H1 (cell line): Measurements from ENCODE around the gene ALKBH3. TPM values are rescaled to one million over a fixed set of nuclear protein-coding genes. Genes with fewer than 3 reads are reported as not detected.

Experiments
- CTCF ChIA-PET: fragments of 300-600 bp; sonication (Branson Sonifier 250); formaldehyde crosslinking; loops from one replicate; lab custom pipeline; 2021; ENCODE audit not compliant: partially characterized antibody; lab: Charles Lee
- POLR2A ChIA-PET: fragments of 300-600 bp; sonication (Branson Sonifier 250); formaldehyde crosslinking; loops from one replicate; lab custom pipeline; 2021; ENCODE audit warnings: inconsistent platforms; ENCODE audit not compliant: partially characterized antibody; lab: Charles Lee
- DNase-seq, 2 experiments: peaks; one replicate each; pipeline versions ENCODE4 v3.0.0 to v3.0.0-alpha.2; 2010 to 2022; ENCODE audit warnings: low spot score in 2 of 2, low read depth in 1 of 2, mixed read lengths in 1 of 2
- FAIRE-seq: peaks from 2 replicates; lab custom pipeline; 2011; peaks lifted over from hg19 to GRCh38; lab: Jason Lieb, UNC
- H2AFZ ChIP-seq: 2 replicates; pipeline ENCODE4 v1.8.1; 2012; ENCODE audit warnings: low read length, inconsistent platforms
- H2AK5ac ChIP-seq: 2 replicates; pipeline ENCODE4 v1.6.1; 2013; ENCODE audit warnings: low read depth, low read length
- H2BK120ac ChIP-seq: replicated peaks from 2 replicates; pipeline ENCODE3; 2013; ENCODE audit warnings: low read depth, low read length, inconsistent platforms
- H2BK12ac ChIP-seq: 2 replicates; pipeline ENCODE4 v1.6.1; 2013; ENCODE audit warnings: low read depth, low read length
- H2BK15ac ChIP-seq: 2 replicates; pipeline ENCODE4 v1.6.1; 2013; ENCODE audit warnings: low read length
- H2BK20ac ChIP-seq: 2 replicates; pipeline ENCODE4 v1.6.1; 2013; ENCODE audit warnings: low read length
- H2BK5ac ChIP-seq: 2 replicates; pipeline ENCODE4 v1.6.1; 2013; ENCODE audit warnings: low read depth, low read length
- H3K14ac ChIP-seq: 2 replicates; pipeline ENCODE4 v1.6.1; 2013; ENCODE audit warnings: inconsistent platforms; ENCODE audit not compliant: insufficient read length
- H3K18ac ChIP-seq: 2 replicates; pipeline ENCODE4 v1.6.1; 2013; ENCODE audit warnings: low read length; ENCODE audit errors: extremely low read depth
- H3K23ac ChIP-seq: 2 replicates; pipeline ENCODE4 v1.6.1; 2013; ENCODE audit warnings: inconsistent platforms; ENCODE audit not compliant: insufficient read length
- H3K23me2 ChIP-seq: 2 replicates; pipeline ENCODE4 v1.6.1; 2013; ENCODE audit warnings: low read depth, low read length
- H3K27ac ChIP-seq: 2 replicates; pipeline ENCODE4 v1.6.1; 2011; ENCODE audit warnings: low read depth, low read length, inconsistent platforms
- H3K27me3 ChIP-seq, 4 experiments: replicated peaks in 1 of 4; 1 replicate in 1 of 4; 2 replicates in 3 of 4; pipeline versions ENCODE4 v1.6.1 to v1.8.1; 2011 to 2013; ENCODE audit warnings: low read length in 3 of 4, mild to moderate bottlenecking in 3 of 4, inconsistent platforms in 2 of 4, mixed read lengths in 2 of 4, moderate library complexity in 1 of 4; ENCODE audit not compliant: control insufficient read depth in 3 of 4, insufficient read depth in 3 of 4; ENCODE audit errors: extremely low read depth in 1 of 4
- H3K36me3 ChIP-seq, 4 experiments: 2 replicates each; pipeline versions ENCODE4 v1.6.1 to v1.8.1; 2011 to 2013; ENCODE audit warnings: mild to moderate bottlenecking in 4 of 4, low read length in 3 of 4, moderate library complexity in 2 of 4, control low read depth in 1 of 4, inconsistent platforms in 1 of 4; ENCODE audit not compliant: insufficient read depth in 4 of 4, control insufficient read depth in 2 of 4
- H3K4ac ChIP-seq: replicated peaks from 2 replicates; pipeline ENCODE3; 2013; ENCODE audit warnings: low read length, low read depth, mixed read lengths, inconsistent platforms; ENCODE audit not compliant: insufficient read length
- H3K4me1 ChIP-seq, 4 experiments: replicated peaks in 1 of 4; 1 replicate in 1 of 4; 2 replicates in 3 of 4; pipeline versions ENCODE4 v1.6.1 to v1.8.1; 2011 to 2013; ENCODE audit warnings: low read length in 3 of 4, inconsistent platforms in 2 of 4, mixed read lengths in 1 of 4; ENCODE audit not compliant: insufficient read depth in 4 of 4, control insufficient read depth in 3 of 4
- H3K4me2 ChIP-seq, 2 experiments: 2 replicates each; pipeline versions ENCODE4 v1.6.1 to v1.8.1; 2011 to 2013; ENCODE audit warnings: low read depth in 2 of 2, low read length in 2 of 2, control low read depth in 1 of 2, inconsistent platforms in 1 of 2, mild to moderate bottlenecking in 1 of 2; ENCODE audit not compliant: insufficient read depth in 1 of 2
- H3K4me3 ChIP-seq, 4 experiments: fragments of 200-600, 300-600 bp in 1 of 4; sonication (generic), shearing (Covaris generic), sonication (Bioruptor Twin) in 1 of 4; 2 replicates each; pipeline versions ENCODE4 v1.5.1 to v1.8.1; 2011 to 2016; ENCODE audit warnings: low read length in 4 of 4, low read depth in 3 of 4, control low read depth in 2 of 4, inconsistent platforms in 2 of 4, mild to moderate bottlenecking in 2 of 4, mixed read lengths in 1 of 4, moderate library complexity in 1 of 4; ENCODE audit not compliant: insufficient read depth in 2 of 4; ENCODE audit errors: extremely low read depth in 1 of 4
- H3K56ac ChIP-seq: replicated peaks from 2 replicates; pipeline ENCODE3; 2013; ENCODE audit warnings: low read depth, mild to moderate bottlenecking, mixed read lengths, low read length, inconsistent platforms; ENCODE audit not compliant: insufficient read length
- H3K79me1 ChIP-seq: 2 replicates; pipeline ENCODE4 v1.6.1; 2013; ENCODE audit warnings: low read depth, low read length, control low read depth
- H3K79me2 ChIP-seq, 2 experiments: 2 replicates each; pipeline versions ENCODE4 v1.6.1 to v1.8.1; 2012 to 2013; ENCODE audit warnings: low read length in 2 of 2, mild to moderate bottlenecking in 2 of 2, inconsistent platforms in 1 of 2; ENCODE audit not compliant: insufficient read depth in 2 of 2, control insufficient read depth in 1 of 2
- H3K9ac ChIP-seq, 4 experiments: replicated peaks in 1 of 4; 1 replicate in 1 of 4; 2 replicates in 3 of 4; pipeline versions ENCODE4 v1.6.1 to v1.8.1; 2011 to 2013; ENCODE audit warnings: low read depth in 3 of 4, low read length in 3 of 4, control low read depth in 2 of 4, mild to moderate bottlenecking in 2 of 4, moderate library complexity in 2 of 4, inconsistent platforms in 1 of 4; ENCODE audit errors: extremely low read depth in 1 of 4
- H3K9me3 ChIP-seq, 2 experiments: 2 replicates each; pipeline versions ENCODE4 v1.6.1 to v1.8.1; 2012 to 2013; ENCODE audit warnings: mild to moderate bottlenecking in 2 of 2, moderate library complexity in 2 of 2, control low read depth in 1 of 2, inconsistent platforms in 1 of 2, low read depth in 1 of 2, low read length in 1 of 2, mixed read lengths in 1 of 2; ENCODE audit not compliant: insufficient read depth in 2 of 2
- H4K20me1 ChIP-seq, 2 experiments: replicated peaks in 1 of 2; 2 replicates each; pipeline versions ENCODE3 to v1.8.1; 2011 to 2013; ENCODE audit warnings: inconsistent platforms in 2 of 2, low read length in 2 of 2, mild to moderate bottlenecking in 1 of 2; ENCODE audit not compliant: insufficient read depth in 2 of 2, control insufficient read depth in 1 of 2
- H4K5ac ChIP-seq: 2 replicates; pipeline ENCODE4 v1.6.1; 2013; ENCODE audit warnings: low read length, low read depth, mixed read lengths, inconsistent platforms; ENCODE audit not compliant: insufficient read length
- H4K8ac ChIP-seq: 2 replicates; pipeline ENCODE4 v1.8.0; 2013; ENCODE audit warnings: mild to moderate bottlenecking, moderate library complexity, low read length, inconsistent platforms; ENCODE audit not compliant: insufficient read depth; ENCODE audit errors: extremely low read depth
- H4K91ac ChIP-seq: replicated peaks from 2 replicates; pipeline ENCODE3; 2013; ENCODE audit warnings: low read length, mixed read lengths, inconsistent platforms; ENCODE audit not compliant: insufficient read length
- ASH2L ChIP-seq: fragments of 200-600, 300-600 bp; sonication (generic); IDR thresholded peaks from one replicate; pipeline ENCODE4 v1.7.1; 2017; ENCODE audit warnings: low read length
- BRCA1 ChIP-seq: IDR thresholded peaks from 2 replicates; pipeline ENCODE4 v1.6.1; 2012; ENCODE audit warnings: low read depth, low read length, improper control_type of control experiment
- CREB1 ChIP-seq: IDR thresholded peaks from 2 replicates; pipeline ENCODE4 v1.6.1; 2012; ENCODE audit warnings: inconsistent platforms
- EP300 ChIP-seq, 2 experiments: IDR thresholded peaks; 1 replicate in 1 of 2; 2 replicates in 1 of 2; pipeline ENCODE4 v1.6.1; 2011 to 2012; ENCODE audit warnings: low read depth in 2 of 2, low read length in 2 of 2, mild to moderate bottlenecking in 2 of 2, borderline replicate concordance in 1 of 2, inconsistent platforms in 1 of 2, moderate library complexity in 1 of 2
- GABPA ChIP-seq: IDR thresholded peaks from 2 replicates; pipeline ENCODE4 v1.6.1; 2011; ENCODE audit warnings: mild to moderate bottlenecking, low read length, moderate library complexity, borderline replicate concordance; ENCODE audit not compliant: insufficient read depth
- JUN ChIP-seq: IDR thresholded peaks from 2 replicates; pipeline ENCODE4 v1.6.1; 2011; ENCODE audit warnings: low read depth, mild to moderate bottlenecking, improper control_type of control experiment, low read length
- RNF2 ChIP-seq: fragments of 200-900, 300-1000 bp; sonication (generic); IDR thresholded peaks from 2 replicates; pipeline ENCODE4 v1.7.1; 2016; ENCODE audit warnings: borderline replicate concordance, low read depth, mild to moderate bottlenecking, antibody characterized with exemption, low read length; ENCODE audit not compliant: poor library complexity, severe bottlenecking; ENCODE audit errors: missing control alignments
- SP1 ChIP-seq: IDR thresholded peaks from 2 replicates; pipeline ENCODE4 v1.6.1; 2011; ENCODE audit warnings: low read depth, low read length
- TAF1 ChIP-seq: IDR thresholded peaks from 2 replicates; pipeline ENCODE4 v1.6.1; 2011; ENCODE audit warnings: mild to moderate bottlenecking, low read depth, low read length
- WGBS, 2 experiments: shearing (Covaris generic) in 1 of 2; methylation state at CpG; one replicate each; pipeline versions ENCODE4 v1.1.6 to v1.1.7; 2013 to 2015; ENCODE audit warnings: low lambda C conversion rate in 2 of 2, mixed read lengths in 2 of 2, inconsistent platforms in 1 of 2, low coverage in 1 of 2, missing lambda C conversion rate in 1 of 2; ENCODE audit not compliant: insufficient replicate concordance in 2 of 2, insufficient coverage in 1 of 2, insufficient read length in 1 of 2; ENCODE audit errors: extremely low coverage in 1 of 2, missing lambda C conversion rate in 1 of 2; 5-methylcytosine and 5-hydroxymethylcytosine counted together
- polyA plus RNA-seq, 7 experiments: library from polyadenylated mRNA; depleted of rRNA in 3 of 7; stranded (reverse) in 5 of 7; unstranded in 2 of 7; fragments of >200 nt in 5 of 7; fragments of 200-250 nt in 2 of 7; gene quantifications; 1 replicate in 5 of 7; 2 replicates in 1 of 7; 4 replicates in 1 of 7; pipeline versions ENCODE4 v1.2.1 to v1.2.3, GENCODE V29; 2011 to 2013; ENCODE audit warnings: missing spikeins in 2 of 7, mixed read lengths in 2 of 7
- total RNA-seq: library from RNA; stranded (reverse); fragmentation: NEBNext Ultra II Directional; extraction: Animal tissue kit (Norgen Biotek cat#: 25700); gene quantifications from 2 replicates; pipeline ENCODE4 v1.2.1, GENCODE V29; 2021
- TF ChIP-seq, protein P1 (sequence below), 3 experiments: IDR thresholded peaks; 1 replicate in 2 of 3; 2 replicates in 1 of 3; pipeline versions ENCODE4 v1.5.1 to v1.6.1; 2011; ENCODE audit warnings: low read length in 3 of 3, mild to moderate bottlenecking in 3 of 3, inconsistent platforms in 2 of 3, low read depth in 1 of 3, moderate library complexity in 1 of 3; ENCODE audit not compliant: insufficient read depth in 1 of 3; ENCODE audit errors: control extremely low read depth in 1 of 3

Gene ALKBH3
- total and polyA plus RNA-seq, 2 of the 8 experiments (the other 6 are each of a cell fraction or from before 2014, with no cell fraction given): 10.5 to 11.4 TPM

DNA sequence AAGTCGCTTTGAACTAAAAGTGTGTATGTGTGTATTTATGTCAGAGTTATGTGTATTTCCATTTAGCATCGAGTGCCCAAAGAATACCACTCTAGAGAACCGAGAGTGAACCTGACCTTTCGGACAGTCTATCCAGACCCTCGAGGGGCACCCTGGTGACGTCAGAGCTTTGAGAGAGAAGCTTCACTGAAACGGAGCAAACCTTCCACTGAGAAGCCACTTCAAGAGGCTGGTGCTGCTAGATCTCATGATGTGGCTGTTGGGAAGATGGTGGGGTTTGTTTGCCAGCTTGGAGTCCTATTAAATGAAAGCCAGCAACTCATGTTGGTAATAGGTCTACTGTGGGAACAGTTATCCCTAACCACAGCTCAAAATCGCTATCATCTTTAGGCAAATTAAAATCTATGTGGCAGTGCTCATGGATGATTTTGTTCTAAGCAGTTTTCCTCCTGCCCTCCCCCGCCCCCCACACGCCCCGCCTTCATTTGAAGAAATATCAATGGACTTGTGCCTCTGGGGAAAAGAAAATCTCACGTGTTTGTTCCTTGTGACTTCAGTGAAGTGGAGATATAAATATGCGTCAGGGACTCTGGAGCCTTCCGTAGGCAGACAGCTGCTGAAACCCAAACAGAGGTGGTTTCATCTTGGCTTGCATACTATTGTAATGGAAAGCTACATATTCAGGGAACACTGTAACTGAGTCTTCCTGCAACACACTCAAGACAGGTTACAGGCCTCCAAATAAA is 39.4 kb downstream of the ALKBH3 start:
- Histone ChIP-seq H2BK120ac (no peak overlapping the region), H2BK5ac (no peak overlapping the region), H2AK5ac (no peak overlapping the region), H3K23me2 (no peaks in the 10 kb centered on the region), H3K9me3 (no peaks in the 10 kb centered on the region), H3K4ac (no peak overlapping the region), H3K27me3 (no peaks in the 10 kb centered on the region), H3K4me1 (peaks cover 2 to 16% (median 9%) of the 10 kb centered on the region in 4 experiments; a peak in 6 of 7 replicates), H4K91ac (no peak overlapping the region), H3K14ac (no peak overlapping the region), H2AFZ (no peak overlapping the region), H3K56ac (no peak overlapping the region), H4K8ac (no peak overlapping the region), H3K23ac (no peak overlapping the region), H4K5ac (no peak overlapping the region), H3K9ac (no peak overlapping the region), H3K4me3 (no peak overlapping the region), H2BK20ac (no peak overlapping the region), H3K27ac (no peak overlapping the region), H3K79me2 (no peaks in the 10 kb centered on the region), H4K20me1 (no peaks in the 10 kb centered on the region), H3K79me1 (no peaks in the 10 kb centered on the region), H2BK12ac (no peak overlapping the region), H3K18ac (no peak overlapping the region), H3K36me3 (no peaks in the 10 kb centered on the region; a peak in 1 of 8 replicates), H3K4me2 (no peak overlapping the region), H2BK15ac (no peak overlapping the region)
- ChIA-PET CTCF (interaction anchor here (0.8 to 3.7 kb wide), 9 partner anchors 8 to 118 kb away, joined by 3 to 18 read pairs (median 6); no protein-coding TSS in a partner anchor), POLR2A (interaction anchor here (1.2 to 2.0 kb wide), 2 partner anchors 17 to 23 kb away, joined by 3 to 8 read pairs; partner anchors contain the start of gene C11orf96)
- 77% methylated on average over 14 of the region's 14 CpGs; no CpG with 5 or more reads in 1 of the 2 experiments for WGBS, 2 experiments
- FAIRE-seq: no peak
- DNase-seq: no peak
- TF ChIP-seq RNF2 (no peak), CREB1 (no peak), TAF1 (no peak), ASH2L (no peak), EP300 (IDR thresholded peaks at IDR 0.05; ENCODE audit: borderline replicate concordance in 1 of 2, low read depth in 2 of 2, low read length in 2 of 2) (no peak), GABPA (no peak), BRCA1 (no peak), SP1 (no peak), JUN (no peak)
- TF ChIP-seq, protein P1, sequence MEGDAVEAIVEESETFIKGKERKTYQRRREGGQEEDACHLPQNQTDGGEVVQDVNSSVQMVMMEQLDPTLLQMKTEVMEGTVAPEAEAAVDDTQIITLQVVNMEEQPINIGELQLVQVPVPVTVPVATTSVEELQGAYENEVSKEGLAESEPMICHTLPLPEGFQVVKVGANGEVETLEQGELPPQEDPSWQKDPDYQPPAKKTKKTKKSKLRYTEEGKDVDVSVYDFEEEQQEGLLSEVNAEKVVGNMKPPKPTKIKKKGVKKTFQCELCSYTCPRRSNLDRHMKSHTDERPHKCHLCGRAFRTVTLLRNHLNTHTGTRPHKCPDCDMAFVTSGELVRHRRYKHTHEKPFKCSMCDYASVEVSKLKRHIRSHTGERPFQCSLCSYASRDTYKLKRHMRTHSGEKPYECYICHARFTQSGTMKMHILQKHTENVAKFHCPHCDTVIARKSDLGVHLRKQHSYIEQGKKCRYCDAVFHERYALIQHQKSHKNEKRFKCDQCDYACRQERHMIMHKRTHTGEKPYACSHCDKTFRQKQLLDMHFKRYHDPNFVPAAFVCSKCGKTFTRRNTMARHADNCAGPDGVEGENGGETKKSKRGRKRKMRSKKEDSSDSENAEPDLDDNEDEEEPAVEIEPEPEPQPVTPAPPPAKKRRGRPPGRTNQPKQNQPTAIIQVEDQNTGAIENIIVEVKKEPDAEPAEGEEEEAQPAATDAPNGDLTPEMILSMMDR (IDR thresholded peaks at IDR 0.05; ENCODE audit: control extremely low read depth in 1 of 3, insufficient read depth in 1 of 3, low read depth in 1 of 3, low read length in 3 of 3): no peak
